GM19438 (cell line): ENCODE results near the gene CDC42EP4.
"Not testable (repeated sequence)": the region's sequence is repeated elsewhere in the genome, so short reads cannot be mapped to it uniquely, and the experiment has no call there.

ENCODE experiments used
- ATAC-seq: cut with Tn5 transposase; IDR thresholded peaks from one replicate; pipeline ENCODE4 v1.9.1; 2021; ENCODE audit warnings: low read depth; ENCODE audit not compliant: unreplicated experiment

CDC42EP4 gene

GRCh38 chr17:73343739-73344454 lies 32.1 kb upstream of the CDC42EP4 start:
- no peak for ATAC-seq

- no peak for ATAC-seq
Measured at GRCh38 chr17:73343168-73343634, 31.4 kb upstream of the CDC42EP4 start.

DNA sequence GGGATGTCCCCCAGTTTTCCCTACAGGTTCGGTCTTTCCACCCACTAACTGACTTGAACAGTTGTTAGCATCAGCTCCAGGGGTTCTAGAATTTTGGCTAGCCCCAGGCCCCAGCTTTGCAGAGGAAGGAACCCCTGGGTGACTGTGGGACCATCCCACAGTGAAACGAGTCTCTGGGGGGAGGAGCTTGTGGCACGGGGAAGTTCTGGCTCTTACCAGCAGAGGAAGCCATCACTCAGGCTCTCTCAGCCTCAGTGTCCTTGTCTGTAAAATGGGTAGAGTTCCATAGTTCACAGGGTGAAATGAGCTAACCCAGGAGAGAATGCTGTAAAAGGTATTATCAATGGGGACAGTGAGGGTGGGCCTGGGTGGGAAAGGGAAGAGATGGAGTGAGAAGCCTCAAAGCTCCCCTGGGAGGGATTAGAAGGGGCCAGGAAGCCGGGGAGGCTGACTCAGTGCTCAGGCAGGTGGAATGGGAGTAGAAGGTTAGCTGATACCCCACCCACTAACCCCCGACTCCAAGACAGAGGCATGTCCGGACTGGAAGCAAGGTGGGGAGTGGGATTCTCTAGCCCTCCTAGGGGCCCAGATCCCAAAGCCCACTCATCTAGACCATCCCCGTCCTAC lies 30.9 kb upstream of the CDC42EP4 start:
- ATAC-seq = no peak

- no peak for ATAC-seq
Measured at GRCh38 chr17:73342050-73342522, 30.3 kb upstream of the CDC42EP4 start.

GRCh38 chr17:73341350-73342049 lies 29.7 kb upstream of the CDC42EP4 start:
- ATAC-seq = no peak

DNA sequence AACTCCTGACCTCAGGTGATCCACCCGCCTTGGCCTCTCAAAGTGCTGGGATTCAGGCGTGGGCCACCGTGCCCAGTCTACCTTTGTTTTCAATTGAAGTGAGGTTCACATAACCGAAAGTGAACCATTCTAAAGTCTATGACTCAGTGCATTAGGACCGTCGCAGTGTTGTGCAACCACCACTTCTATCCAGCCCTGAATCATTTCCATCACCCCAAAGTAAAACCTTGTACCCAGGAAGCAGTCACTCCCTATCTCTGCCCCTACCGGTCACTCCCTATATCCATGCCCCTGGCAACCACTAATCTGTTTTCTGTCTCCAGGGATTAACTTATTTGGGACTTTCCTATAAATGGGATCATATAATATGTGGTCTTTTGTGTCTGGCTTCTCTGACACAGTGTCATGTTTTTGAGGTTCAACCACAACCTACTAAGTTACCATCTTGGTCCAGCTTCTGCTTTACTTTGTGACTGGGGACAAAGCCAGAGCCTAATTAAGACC lies 28.3 kb upstream of the CDC42EP4 start:
- no peak for ATAC-seq

GRCh38 chr17:73338566-73339197 lies 26.9 kb upstream of the CDC42EP4 start:
- ATAC-seq = no peak

- no peak for ATAC-seq
Measured at GRCh38 chr17:73338050-73338521, 26.3 kb upstream of the CDC42EP4 start.

- ATAC-seq = no peak
Measured at GRCh38 chr17:73337330-73337710, 25.5 kb upstream of the CDC42EP4 start.

GRCh38 chr17:73336408-73337329 lies 24.9 kb upstream of the CDC42EP4 start:
- ATAC-seq = no peak

- no peak for ATAC-seq
Measured at GRCh38 chr17:73335591-73336407, 24.0 kb upstream of the CDC42EP4 start.

DNA sequence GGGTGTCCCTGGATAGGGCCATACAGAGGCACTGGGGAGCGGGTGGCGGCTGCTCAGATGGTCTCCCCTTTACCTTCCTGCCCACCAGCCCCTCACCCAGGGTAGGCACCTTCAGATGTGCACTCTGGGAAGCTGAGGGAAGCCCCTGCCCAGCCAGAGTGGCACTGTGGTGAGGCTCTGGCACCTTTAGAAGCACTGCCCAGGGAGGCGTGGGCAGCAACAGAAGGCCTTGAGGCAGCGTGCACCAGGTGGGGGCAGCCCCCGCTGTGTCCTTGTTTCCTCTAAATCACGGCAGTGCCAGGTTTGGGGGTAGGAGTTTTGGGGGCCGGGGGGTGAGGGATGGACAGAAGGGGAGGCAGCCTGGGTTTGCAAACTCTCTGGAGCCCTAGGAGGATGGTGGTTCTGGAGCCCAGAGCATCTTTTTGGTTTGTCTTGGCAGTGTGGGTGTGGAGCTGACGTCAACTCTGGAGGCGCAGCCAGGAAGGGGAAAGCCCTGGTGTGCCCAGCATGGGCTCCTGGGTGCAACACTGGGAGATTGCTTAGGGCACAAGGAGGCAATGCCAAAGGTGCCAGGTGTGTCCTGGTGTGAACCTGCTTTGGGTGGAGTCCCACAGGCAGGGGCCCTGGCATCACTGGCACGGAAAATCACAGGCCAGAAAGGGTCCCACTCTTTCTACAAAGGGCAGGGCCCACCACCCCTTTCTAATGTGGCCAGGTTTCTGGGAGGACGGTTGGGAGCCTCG lies 23.1 kb upstream of the CDC42EP4 start:
- ATAC-seq = no peak

- not testable (repeated sequence) for ATAC-seq
Measured at GRCh38 chr17:73333445-73333844, 21.6 kb upstream of the CDC42EP4 start.

- ATAC-seq = no peak
Measured at GRCh38 chr17:73331060-73331459, 19.3 kb upstream of the CDC42EP4 start.

DNA sequence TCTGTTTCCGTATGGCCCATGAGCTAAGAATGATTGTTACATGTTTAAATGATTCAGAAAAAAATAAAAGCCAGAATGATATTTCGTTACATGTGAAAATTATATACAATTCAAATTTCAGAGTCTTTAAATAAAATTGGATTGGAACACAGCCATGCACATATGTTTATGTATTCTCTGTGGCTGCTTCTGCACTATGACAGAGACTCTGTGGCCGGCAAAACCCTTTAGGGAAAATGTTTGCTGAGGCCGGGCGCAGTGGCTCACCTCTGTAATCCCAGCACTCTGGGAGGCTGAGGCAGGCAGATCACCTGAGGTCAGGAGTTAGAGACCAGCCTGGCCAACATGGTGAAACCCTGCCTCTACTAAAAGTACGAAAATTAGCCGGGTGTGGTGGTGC lies 15.9 kb upstream of the CDC42EP4 start:
- ATAC-seq = no peak

GRCh38 chr17:73325527-73325842 lies 13.7 kb upstream of the CDC42EP4 start:
- ATAC-seq = no peak

DNA sequence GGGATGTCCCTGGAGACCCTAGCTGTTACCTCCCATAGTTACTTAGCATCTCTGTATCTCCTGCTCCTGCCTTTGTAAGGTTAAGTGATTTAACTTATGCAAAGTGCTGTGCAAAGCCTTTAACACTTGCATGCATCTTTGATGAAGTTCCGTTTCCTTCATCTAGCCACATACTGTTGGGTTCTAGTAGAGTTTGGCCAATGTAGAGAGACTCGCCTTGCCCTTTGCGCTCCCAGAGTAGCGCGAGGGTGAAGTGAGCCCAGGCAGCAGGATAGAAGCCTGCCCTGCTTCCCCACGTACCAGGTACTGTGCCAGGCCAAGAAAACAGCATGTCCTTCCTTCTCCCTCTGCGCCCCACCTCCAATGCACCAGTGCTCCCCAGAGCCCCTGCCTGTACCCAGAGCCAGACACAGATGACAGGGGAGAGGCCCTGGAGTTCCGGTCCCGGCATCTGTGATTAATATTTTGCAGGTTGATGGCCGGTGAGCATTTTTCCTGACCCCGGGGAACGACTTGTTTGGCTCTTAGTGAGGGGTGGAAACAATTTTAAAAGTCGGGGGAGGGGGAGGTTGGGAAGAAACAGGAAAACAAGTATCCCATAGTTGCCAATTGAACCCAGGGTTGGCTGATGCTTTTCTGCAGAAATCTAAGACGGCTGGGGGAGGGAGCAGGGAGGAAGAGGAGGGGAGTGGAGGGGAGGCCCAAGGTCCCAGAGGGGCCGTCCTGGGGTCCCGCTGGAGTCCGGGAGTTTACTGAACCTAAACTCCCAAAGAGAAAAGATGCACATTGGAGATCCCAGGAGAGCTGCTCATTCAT lies 13.1 kb upstream of the CDC42EP4 start:
- no peak for ATAC-seq

GRCh38 chr17:73324160-73324475 lies 12.3 kb upstream of the CDC42EP4 start:
- no peak for ATAC-seq
